Activated CD8-positive, alpha-beta T cell treated with anti-CD3 and anti-CD28 coated beads for 36 hours (primary cell): ENCODE data around the gene NOP53. TPM values are rescaled to one million over a fixed set of nuclear protein-coding genes. Genes with fewer than 3 reads are reported as not detected.
A peak's percentile ranks its signal among the peaks of the same experiment; 100 is the strongest.

Source experiments
- ATAC-seq: fragments of 200-7000 bp; cut with Tn5 transposase; one replicate; pipeline ENCODE4 v1.10.0; 2021; ENCODE audit warnings: mild to moderate bottlenecking, moderate library complexity
- CTCF ChIA-PET: fragments of 350-600 bp; sonication (Branson Sonifier 250); formaldehyde crosslinking; loops from one replicate; lab custom pipeline; 2021; ENCODE audit warnings: antibody characterized with exemption; lab: Charles Lee
- POLR2A ChIA-PET: fragments of 350-600 bp; sonication (Branson Sonifier 250); formaldehyde crosslinking; loops from one replicate; lab custom pipeline; 2021; ENCODE audit warnings: antibody characterized with exemption; lab: Charles Lee
- DNase-seq: peaks from one replicate; pipeline ENCODE4 v3.0.0-alpha.2; 2020
- H3K27ac Mint-ChIP-seq: one replicate; pipeline ENCODE4 v1.8.0; 2021; ENCODE audit warnings: mild to moderate bottlenecking, mixed read lengths
- H3K27me3 Mint-ChIP-seq: one replicate; pipeline ENCODE4 v1.8.0; 2021; ENCODE audit warnings: mixed read lengths
- H3K36me3 Mint-ChIP-seq: one replicate; pipeline ENCODE4 v1.8.0; 2021; ENCODE audit warnings: low read depth, mixed read lengths
- H3K4me1 Mint-ChIP-seq: one replicate; pipeline ENCODE4 v1.8.0; 2021; ENCODE audit warnings: low read depth, mixed read lengths
- H3K4me3 Mint-ChIP-seq: one replicate; pipeline ENCODE4 v1.8.0; 2021; ENCODE audit warnings: mild to moderate bottlenecking, moderate library complexity, mixed read lengths
- H3K9me3 Mint-ChIP-seq: one replicate; pipeline ENCODE4 v1.8.0; 2021; ENCODE audit warnings: mixed read lengths
- CTCF ChIP-seq: fragments of 200-600 bp; IDR thresholded peaks from one replicate; pipeline ENCODE4 v1.8.0; 2022; ENCODE audit warnings: antibody characterized with exemption, mild to moderate bottlenecking
- intact Hi-C: fragments of 100-400 bp; cut with micrococcal nuclease; formaldehyde crosslinking; loops from one replicate; pipeline ENCODE4 v1.10.0; 2022
- total RNA-seq, 2 experiments: library from RNA; stranded (reverse); gene quantifications; one replicate each; pipeline ENCODE4 v1.2.3, GENCODE V29; 2021

NOP53 gene
- total RNA-seq, 2 experiments from 2014 or later: 300 to 301 TPM

GRCh38 chr19:47752440-47753211 lies 7.3 kb downstream of the NOP53 start:
- DNase-seq: no peak
- H3K9me3 Mint-ChIP-seq: no peaks in the 10 kb centered on the region
- intact Hi-C loops: no loop called here
- no peak overlapping the region for H3K4me3 Mint-ChIP-seq
- no peak for ATAC-seq
- peaks cover 59% of the 10 kb centered on the region for H3K36me3 Mint-ChIP-seq
- ChIA-PET CTCF (interaction anchor here (1.4 kb wide), 1 partner anchor 40 kb away, joined by 5 read pairs; the partner anchor contains the start of gene EHD2), POLR2A (interaction anchor here (0.9 to 2.4 kb wide), 6 partner anchors 8 to 26 kb away, joined by 3 to 11 read pairs (median 4); partner anchors contain the start of gene SELENOW)
- H3K27me3 Mint-ChIP-seq: no peaks in the 10 kb centered on the region
- no peak for TF ChIP-seq CTCF
- peak overlapping the region; percentile 26 for H3K27ac Mint-ChIP-seq
- H3K4me1 Mint-ChIP-seq: peaks cover 18% of the 10 kb centered on the region

DNA sequence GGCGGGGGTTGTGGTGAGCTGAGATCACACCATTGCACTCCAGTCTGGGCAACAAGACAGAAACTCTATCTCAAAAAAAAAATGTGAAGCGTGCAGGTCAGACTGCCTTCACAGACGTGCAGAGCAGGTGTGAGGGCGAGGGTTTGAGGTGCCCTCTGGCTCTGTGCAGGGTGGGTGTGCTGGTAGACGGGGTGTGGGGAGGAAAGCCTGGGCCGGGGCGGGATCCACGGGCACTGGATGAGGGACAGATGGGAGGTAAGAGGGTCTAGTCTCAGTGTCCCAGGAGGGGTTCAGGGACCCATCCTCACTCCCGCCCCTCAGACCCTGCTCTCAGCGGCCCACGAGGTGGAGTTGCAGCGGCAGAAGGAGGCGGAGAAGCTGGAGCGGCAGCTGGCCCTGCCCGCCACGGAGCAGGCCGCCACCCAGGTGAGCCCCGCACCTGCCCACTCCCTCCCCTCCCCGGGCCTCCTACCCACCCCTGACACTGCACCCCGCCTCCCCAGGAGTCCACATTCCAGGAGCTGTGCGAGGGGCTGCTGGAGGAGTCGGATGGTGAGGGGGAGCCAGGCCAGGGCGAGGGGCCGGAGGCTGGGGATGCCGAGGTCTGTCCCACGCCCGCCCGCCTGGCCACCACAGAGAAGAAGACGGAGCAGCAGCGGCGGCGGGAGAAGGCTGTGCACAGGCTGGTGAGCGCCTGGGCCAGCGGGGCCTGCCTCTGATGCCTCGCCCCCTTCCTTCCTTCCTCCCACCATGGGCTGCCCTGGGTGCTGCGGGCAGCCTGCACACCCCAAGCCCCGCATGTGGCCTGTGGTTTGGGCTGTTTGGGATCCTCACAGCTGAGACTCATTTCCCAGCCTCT lies 9.1 kb downstream of the NOP53 start:
- TF ChIP-seq CTCF: no peak
- CTCF ChIA-PET: interaction anchor here (1.1 kb wide), 1 partner anchor 42 kb away, joined by 3 read pairs; the partner anchor contains the start of gene EHD2
- DNase-seq: no peak
- no peak for ATAC-seq
- Mint-ChIP-seq H3K27me3 (no peaks in the 10 kb centered on the region), H3K27ac (peak overlapping the region; percentile 36), H3K4me3 (no peak overlapping the region), H3K4me1 (peaks cover 6% of the 10 kb centered on the region), H3K9me3 (no peaks in the 10 kb centered on the region), H3K36me3 (peaks cover 63% of the 10 kb centered on the region)
- intact Hi-C loops: no loop called here
- POLR2A ChIA-PET: interaction anchor here (0.6 to 8.2 kb wide), 3 partner anchors 8 to 12 kb away, joined by 3 to 69 read pairs (median 4); partner anchors contain the start of gene NOP53

- POLR2A ChIA-PET: interaction anchor here (0.6 to 8.2 kb wide), 3 partner anchors 8 to 18 kb away, joined by 3 to 69 read pairs (median 7); partner anchors contain the start of gene NOP53
- H3K4me1 Mint-ChIP-seq: peaks cover 3% of the 10 kb centered on the region
- H3K27me3 Mint-ChIP-seq: no peaks in the 10 kb centered on the region
- intact Hi-C loops: no loop called here
- CTCF ChIA-PET: no interaction called here
- no peaks in the 10 kb centered on the region for H3K9me3 Mint-ChIP-seq
- ATAC-seq: no peak
- H3K36me3 Mint-ChIP-seq: peaks cover 62% of the 10 kb centered on the region
- no peak for TF ChIP-seq CTCF
- no peak for DNase-seq
- H3K4me3 Mint-ChIP-seq: no peak overlapping the region
- no peak overlapping the region for H3K27ac Mint-ChIP-seq
Observed at GRCh38 chr19:47755065-47755761, 9.9 kb downstream of the NOP53 start.

- Mint-ChIP-seq H3K4me1 (no peaks in the 10 kb centered on the region), H3K4me3 (no peak overlapping the region), H3K27ac (no peak overlapping the region), H3K9me3 (no peaks in the 10 kb centered on the region), H3K27me3 (no peaks in the 10 kb centered on the region), H3K36me3 (peaks cover 60% of the 10 kb centered on the region)
- ATAC-seq: no peak
- intact Hi-C loops: no loop called here
- ChIA-PET POLR2A (interaction anchor here (2.0 to 8.2 kb wide), 2 partner anchors 9 to 17 kb away, joined by 7 to 69 read pairs; partner anchors contain the start of gene NOP53), CTCF (interaction anchor here (0.6 to 0.9 kb wide), 2 partner anchors 35 to 56 kb away, joined by 3 read pairs; no protein-coding TSS in a partner anchor)
- no peak for TF ChIP-seq CTCF
- DNase-seq: no peak
Observed at GRCh38 chr19:47755762-47756626, 10.6 kb downstream of the NOP53 start.
